ENCODE measurements around the gene HELB.

The HELB gene

GRCh38 chr12:66340131-66340530, 37.8 kb downstream of the HELB start:
- no peak for TF ChIP-seq SIN3A (IDR thresholded peaks at IDR 0.05; ENCODE audit: borderline replicate concordance, insufficient read depth, low read length)
- no peak for TF ChIP-seq FOXP2 (optimal IDR thresholded peaks at IDR 0.05; ENCODE audit: borderline replicate concordance, extremely low read depth, extremely low read length, insufficient read depth)
- no peak for TF ChIP-seq REST (IDR thresholded peaks at IDR 0.05; ENCODE audit: insufficient read depth in 1 of 2, low read depth in 2 of 2, low read length in 2 of 2)
- no peak for TF ChIP-seq TAF1 (IDR thresholded peaks at IDR 0.05; ENCODE audit: borderline replicate concordance, insufficient read depth, low read length)
- no peak for TF ChIP-seq POLR2AphosphoS5 (IDR thresholded peaks at IDR 0.05; ENCODE audit: low read depth, low read length)

GRCh38 chr12:66341126-66341525, 38.8 kb downstream of the HELB start:
- TF ChIP-seq SIN3A (IDR thresholded peaks at IDR 0.05; ENCODE audit: borderline replicate concordance, insufficient read depth, low read length) (no peak), FOXP2 (optimal IDR thresholded peaks at IDR 0.05; ENCODE audit: borderline replicate concordance, extremely low read depth, extremely low read length, insufficient read depth) (no peak), TAF1 (IDR thresholded peaks at IDR 0.05; ENCODE audit: borderline replicate concordance, insufficient read depth, low read length) (no peak), POLR2AphosphoS5 (IDR thresholded peaks at IDR 0.05; ENCODE audit: low read depth, low read length) (no peak), REST (IDR thresholded peaks at IDR 0.05; ENCODE audit: insufficient read depth in 1 of 2, low read depth in 2 of 2, low read length in 2 of 2) (no peak)

- TF ChIP-seq TAF1 (IDR thresholded peaks at IDR 0.05; ENCODE audit: borderline replicate concordance, insufficient read depth, low read length) (no peak), FOXP2 (optimal IDR thresholded peaks at IDR 0.05; ENCODE audit: borderline replicate concordance, extremely low read depth, extremely low read length, insufficient read depth) (no peak), SIN3A (IDR thresholded peaks at IDR 0.05; ENCODE audit: borderline replicate concordance, insufficient read depth, low read length) (no peak), REST (IDR thresholded peaks at IDR 0.05; ENCODE audit: insufficient read depth in 1 of 2, low read depth in 2 of 2, low read length in 2 of 2) (no peak), POLR2AphosphoS5 (IDR thresholded peaks at IDR 0.05; ENCODE audit: low read depth, low read length) (no peak)
Measured at GRCh38 chr12:66345212-66345611, 42.9 kb downstream of the HELB start.

GRCh38 chr12:66345956-66346355, 43.7 kb downstream of the HELB start:
- no peak for TF ChIP-seq FOXP2 (optimal IDR thresholded peaks at IDR 0.05; ENCODE audit: borderline replicate concordance, extremely low read depth, extremely low read length, insufficient read depth)
- no peak for TF ChIP-seq POLR2AphosphoS5 (IDR thresholded peaks at IDR 0.05; ENCODE audit: low read depth, low read length)
- no peak for TF ChIP-seq TAF1 (IDR thresholded peaks at IDR 0.05; ENCODE audit: borderline replicate concordance, insufficient read depth, low read length)
- no peak for TF ChIP-seq REST (IDR thresholded peaks at IDR 0.05; ENCODE audit: insufficient read depth in 1 of 2, low read depth in 2 of 2, low read length in 2 of 2)
- no peak for TF ChIP-seq SIN3A (IDR thresholded peaks at IDR 0.05; ENCODE audit: borderline replicate concordance, insufficient read depth, low read length)

GRCh38 chr12:66351301-66351700, 49.0 kb downstream of the HELB start:
- TF ChIP-seq SIN3A (IDR thresholded peaks at IDR 0.05; ENCODE audit: borderline replicate concordance, insufficient read depth, low read length) (no peak), REST (IDR thresholded peaks at IDR 0.05; ENCODE audit: insufficient read depth in 1 of 2, low read depth in 2 of 2, low read length in 2 of 2) (no peak), TAF1 (IDR thresholded peaks at IDR 0.05; ENCODE audit: borderline replicate concordance, insufficient read depth, low read length) (no peak), FOXP2 (optimal IDR thresholded peaks at IDR 0.05; ENCODE audit: borderline replicate concordance, extremely low read depth, extremely low read length, insufficient read depth) (no peak), POLR2AphosphoS5 (IDR thresholded peaks at IDR 0.05; ENCODE audit: low read depth, low read length) (no peak)
